Liver (tissue), 3 donors: ENCODE measurements around the gene ZDBF2.

ENCODE experiments used
- MAX ChIP-seq: IDR thresholded peaks from 2 replicates; pipeline ENCODE4 v1.6.1; 2016; ENCODE audit warnings: antibody characterized with exemption
- NR2F2 ChIP-seq: IDR thresholded peaks from 2 replicates; pipeline ENCODE4 v1.6.1; 2016; ENCODE audit warnings: antibody characterized with exemption
- SP1 ChIP-seq: IDR thresholded peaks from 2 replicates; pipeline ENCODE4 v1.6.1; 2018; ENCODE audit warnings: antibody characterized with exemption, mild to moderate bottlenecking
- TAF1 ChIP-seq: conservative IDR thresholded peaks from 2 replicates; pipeline ENCODE4 v1.6.1; 2016; ENCODE audit warnings: antibody characterized with exemption, mild to moderate bottlenecking
- TF ChIP-seq, protein P1 (sequence below): fragments of 150-350 bp; IDR thresholded peaks from 2 replicates; pipeline ENCODE4 v1.5.1; 2017; ENCODE audit warnings: improper control_type of control experiment, low read depth, low read length; ENCODE audit not compliant: missing input control
- TF ChIP-seq, protein P2 (sequence below): IDR thresholded peaks from 2 replicates; pipeline ENCODE4 v1.6.1; 2016; ENCODE audit warnings: antibody characterized with exemption, mild to moderate bottlenecking
- TF ChIP-seq, protein P3 (sequence below): IDR thresholded peaks from 2 replicates; pipeline ENCODE4 v1.6.1; 2016; ENCODE audit warnings: antibody characterized with exemption
- donor health status: healthy.
- donor health status: healthy.

GRCh38 chr2:206343144-206343543, 68.7 kb downstream of the ZDBF2 start:
- TF ChIP-seq SP1: no peak
- TF ChIP-seq, protein P1, sequence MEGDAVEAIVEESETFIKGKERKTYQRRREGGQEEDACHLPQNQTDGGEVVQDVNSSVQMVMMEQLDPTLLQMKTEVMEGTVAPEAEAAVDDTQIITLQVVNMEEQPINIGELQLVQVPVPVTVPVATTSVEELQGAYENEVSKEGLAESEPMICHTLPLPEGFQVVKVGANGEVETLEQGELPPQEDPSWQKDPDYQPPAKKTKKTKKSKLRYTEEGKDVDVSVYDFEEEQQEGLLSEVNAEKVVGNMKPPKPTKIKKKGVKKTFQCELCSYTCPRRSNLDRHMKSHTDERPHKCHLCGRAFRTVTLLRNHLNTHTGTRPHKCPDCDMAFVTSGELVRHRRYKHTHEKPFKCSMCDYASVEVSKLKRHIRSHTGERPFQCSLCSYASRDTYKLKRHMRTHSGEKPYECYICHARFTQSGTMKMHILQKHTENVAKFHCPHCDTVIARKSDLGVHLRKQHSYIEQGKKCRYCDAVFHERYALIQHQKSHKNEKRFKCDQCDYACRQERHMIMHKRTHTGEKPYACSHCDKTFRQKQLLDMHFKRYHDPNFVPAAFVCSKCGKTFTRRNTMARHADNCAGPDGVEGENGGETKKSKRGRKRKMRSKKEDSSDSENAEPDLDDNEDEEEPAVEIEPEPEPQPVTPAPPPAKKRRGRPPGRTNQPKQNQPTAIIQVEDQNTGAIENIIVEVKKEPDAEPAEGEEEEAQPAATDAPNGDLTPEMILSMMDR: no peak
- no peak for TF ChIP-seq NR2F2
- TF ChIP-seq, protein P2, sequence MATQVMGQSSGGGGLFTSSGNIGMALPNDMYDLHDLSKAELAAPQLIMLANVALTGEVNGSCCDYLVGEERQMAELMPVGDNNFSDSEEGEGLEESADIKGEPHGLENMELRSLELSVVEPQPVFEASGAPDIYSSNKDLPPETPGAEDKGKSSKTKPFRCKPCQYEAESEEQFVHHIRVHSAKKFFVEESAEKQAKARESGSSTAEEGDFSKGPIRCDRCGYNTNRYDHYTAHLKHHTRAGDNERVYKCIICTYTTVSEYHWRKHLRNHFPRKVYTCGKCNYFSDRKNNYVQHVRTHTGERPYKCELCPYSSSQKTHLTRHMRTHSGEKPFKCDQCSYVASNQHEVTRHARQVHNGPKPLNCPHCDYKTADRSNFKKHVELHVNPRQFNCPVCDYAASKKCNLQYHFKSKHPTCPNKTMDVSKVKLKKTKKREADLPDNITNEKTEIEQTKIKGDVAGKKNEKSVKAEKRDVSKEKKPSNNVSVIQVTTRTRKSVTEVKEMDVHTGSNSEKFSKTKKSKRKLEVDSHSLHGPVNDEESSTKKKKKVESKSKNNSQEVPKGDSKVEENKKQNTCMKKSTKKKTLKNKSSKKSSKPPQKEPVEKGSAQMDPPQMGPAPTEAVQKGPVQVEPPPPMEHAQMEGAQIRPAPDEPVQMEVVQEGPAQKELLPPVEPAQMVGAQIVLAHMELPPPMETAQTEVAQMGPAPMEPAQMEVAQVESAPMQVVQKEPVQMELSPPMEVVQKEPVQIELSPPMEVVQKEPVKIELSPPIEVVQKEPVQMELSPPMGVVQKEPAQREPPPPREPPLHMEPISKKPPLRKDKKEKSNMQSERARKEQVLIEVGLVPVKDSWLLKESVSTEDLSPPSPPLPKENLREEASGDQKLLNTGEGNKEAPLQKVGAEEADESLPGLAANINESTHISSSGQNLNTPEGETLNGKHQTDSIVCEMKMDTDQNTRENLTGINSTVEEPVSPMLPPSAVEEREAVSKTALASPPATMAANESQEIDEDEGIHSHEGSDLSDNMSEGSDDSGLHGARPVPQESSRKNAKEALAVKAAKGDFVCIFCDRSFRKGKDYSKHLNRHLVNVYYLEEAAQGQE: no peak
- TF ChIP-seq, protein P3, sequence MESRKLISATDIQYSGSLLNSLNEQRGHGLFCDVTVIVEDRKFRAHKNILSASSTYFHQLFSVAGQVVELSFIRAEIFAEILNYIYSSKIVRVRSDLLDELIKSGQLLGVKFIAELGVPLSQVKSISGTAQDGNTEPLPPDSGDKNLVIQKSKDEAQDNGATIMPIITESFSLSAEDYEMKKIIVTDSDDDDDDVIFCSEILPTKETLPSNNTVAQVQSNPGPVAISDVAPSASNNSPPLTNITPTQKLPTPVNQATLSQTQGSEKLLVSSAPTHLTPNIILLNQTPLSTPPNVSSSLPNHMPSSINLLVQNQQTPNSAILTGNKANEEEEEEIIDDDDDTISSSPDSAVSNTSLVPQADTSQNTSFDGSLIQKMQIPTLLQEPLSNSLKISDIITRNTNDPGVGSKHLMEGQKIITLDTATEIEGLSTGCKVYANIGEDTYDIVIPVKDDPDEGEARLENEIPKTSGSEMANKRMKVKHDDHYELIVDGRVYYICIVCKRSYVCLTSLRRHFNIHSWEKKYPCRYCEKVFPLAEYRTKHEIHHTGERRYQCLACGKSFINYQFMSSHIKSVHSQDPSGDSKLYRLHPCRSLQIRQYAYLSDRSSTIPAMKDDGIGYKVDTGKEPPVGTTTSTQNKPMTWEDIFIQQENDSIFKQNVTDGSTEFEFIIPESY: no peak
- TF ChIP-seq MAX: no peak
- no peak for TF ChIP-seq TAF1
